Subcutaneous adipose tissue (tissue), 4 donors: ENCODE measurements around the gene LEMD1. TPM values are rescaled to one million over a fixed set of nuclear protein-coding genes. Genes with fewer than 3 reads are reported as not detected.

ENCODE experiments used
- CTCF ChIP-seq: fragments of 450-650 bp; IDR thresholded peaks from one replicate; pipeline ENCODE4 v1.5.1; 2016; ENCODE audit warnings: low read depth, mild to moderate bottlenecking, control low read depth, antibody characterized with exemption, moderate library complexity
- total RNA-seq, 4 donors: library from RNA; depleted of rRNA; stranded (reverse); fragments of >200 nt; gene quantifications; one replicate each; pipeline ENCODE4 v1.1.0, GENCODE V29; 2016

LEMD1 gene
- total RNA-seq, 4 donors from 2014 or later, result not detected

- TF ChIP-seq CTCF, result no peak
Observed at GRCh38 chr1:205360891-205361290, 61.0 kb downstream of the LEMD1 start.

DNA sequence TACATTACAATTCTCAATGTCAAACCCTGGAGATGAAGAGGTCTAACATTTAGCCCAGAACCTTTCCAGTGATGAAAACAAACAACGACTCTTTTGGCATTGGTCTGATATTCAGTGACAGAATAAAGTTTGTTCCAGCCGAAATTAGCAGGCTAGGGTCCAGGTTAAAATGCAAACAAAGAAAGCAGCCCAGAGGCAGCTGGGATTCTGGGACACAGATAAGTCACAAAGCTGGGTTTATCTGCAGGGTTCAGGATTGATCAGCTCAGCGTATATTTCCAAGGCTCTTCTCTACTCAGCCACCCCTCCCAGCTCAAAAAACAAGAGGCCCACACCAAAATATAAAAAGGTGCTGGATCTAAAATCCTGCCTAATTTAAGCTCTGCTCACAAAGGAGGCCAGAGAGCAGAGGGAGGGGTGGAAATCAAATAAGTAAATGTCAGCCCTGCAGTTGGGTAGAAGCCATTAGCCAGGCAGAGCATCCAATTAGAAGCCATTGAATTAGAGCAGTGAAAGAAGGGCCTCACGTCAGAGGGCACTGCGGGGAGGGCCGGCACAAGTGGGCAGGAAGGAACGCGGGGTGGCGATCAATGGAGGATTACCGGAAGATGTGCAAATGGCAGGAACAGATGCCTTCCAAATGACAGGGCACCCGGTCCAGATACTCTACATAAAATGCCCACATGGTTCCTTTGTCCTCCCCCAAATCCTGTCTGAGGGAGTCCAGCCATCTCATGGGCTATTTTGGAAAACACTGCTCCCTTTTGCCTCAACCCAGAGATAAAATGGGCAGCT, 61.9 kb downstream of the LEMD1 start:
- no peak for TF ChIP-seq CTCF

- no peak for TF ChIP-seq CTCF
Observed at GRCh38 chr1:205358579-205358978, 63.3 kb downstream of the LEMD1 start.

GRCh38 chr1:205357567-205357966, 64.3 kb downstream of the LEMD1 start:
- no peak for TF ChIP-seq CTCF

GRCh38 chr1:205356440-205357139, 65.3 kb downstream of the LEMD1 start, which contains the start of gene KLHDC8A:
KLHDC8A (minus strand) TSS chr1:205356922; CDS start chr1:205343604, 13,318 bp downstream.
- no peak for TF ChIP-seq CTCF

- no peak for TF ChIP-seq CTCF
Observed at GRCh38 chr1:205355075-205355453, 66.8 kb downstream of the LEMD1 start.
